Vagina (tissue), 2 donors: ENCODE measurements around the gene ZFAND2A. TPM values are rescaled to one million over a fixed set of nuclear protein-coding genes. Genes with fewer than 3 reads are reported as not detected.

Source experiments
- DNase-seq, 2 donors: peaks; one replicate each; pipeline ENCODE4 v3.0.0-alpha.2; 2017; ENCODE audit errors: extremely low spot score in 2 of 2
- H3K27ac ChIP-seq: fragments of 200-600 bp; sonication (generic); one replicate; pipeline ENCODE4 v1.5.1; 2019
- H3K27me3 ChIP-seq: fragments of 200-600 bp; sonication (generic); one replicate; pipeline ENCODE4 v1.5.1; 2019
- H3K36me3 ChIP-seq, 2 donors: fragments of 200-600 bp; sonication (generic); one replicate each; pipeline ENCODE4 v1.5.1; 2017 to 2019
- H3K4me1 ChIP-seq: fragments of 200-600 bp; sonication (generic); one replicate; pipeline ENCODE4 v1.5.1; 2019
- H3K4me3 ChIP-seq, 2 donors: fragments of 200-600 bp; sonication (generic); 1 replicate in 1 of 2; 2 replicates in 1 of 2; pipeline ENCODE4 v1.5.1; 2016 to 2019
- H3K9me3 ChIP-seq: fragments of 200-600 bp; sonication (generic); one replicate; pipeline ENCODE4 v1.5.1; 2019
- POLR2A ChIP-seq, 2 donors: fragments of 450-650 bp; IDR thresholded peaks; one replicate each; pipeline ENCODE4 v1.6.1; 2017; ENCODE audit warnings: antibody characterized with exemption in 2 of 2, mild to moderate bottlenecking in 2 of 2, moderate library complexity in 2 of 2
- POLR2AphosphoS5 ChIP-seq, 2 donors: sonication (generic); formaldehyde crosslinking; IDR thresholded peaks; one replicate each; pipeline ENCODE4 v1.9.0; 2017; ENCODE audit warnings: antibody characterized with exemption in 2 of 2, mild to moderate bottlenecking in 2 of 2, low read depth in 1 of 2; ENCODE audit not compliant: insufficient read depth in 1 of 2
- intact Hi-C: fragments of 100-400 bp; cut with DNase I; formaldehyde crosslinking; loops from one replicate; pipeline ENCODE4 v1.15.1; 2023
- total RNA-seq: library from RNA; depleted of rRNA; stranded (reverse); fragments of >200 nt; gene quantifications from one replicate; pipeline ENCODE4 v1.2.3, GENCODE V29; 2016
- TF ChIP-seq, protein P1 (sequence below), 3 experiments: fragments of 450-650 bp in 2 of 3; fragments of 200-600 bp in 1 of 3; sonication (generic) in 1 of 3; IDR thresholded peaks; one replicate each; pipeline ENCODE4 v1.5.1; 2017 to 2019; ENCODE audit warnings: antibody characterized with exemption in 3 of 3, mild to moderate bottlenecking in 2 of 3, moderate library complexity in 2 of 3

Gene ZFAND2A
- total RNA-seq, 1 donor from 2014 or later = 30.9 TPM

DNA sequence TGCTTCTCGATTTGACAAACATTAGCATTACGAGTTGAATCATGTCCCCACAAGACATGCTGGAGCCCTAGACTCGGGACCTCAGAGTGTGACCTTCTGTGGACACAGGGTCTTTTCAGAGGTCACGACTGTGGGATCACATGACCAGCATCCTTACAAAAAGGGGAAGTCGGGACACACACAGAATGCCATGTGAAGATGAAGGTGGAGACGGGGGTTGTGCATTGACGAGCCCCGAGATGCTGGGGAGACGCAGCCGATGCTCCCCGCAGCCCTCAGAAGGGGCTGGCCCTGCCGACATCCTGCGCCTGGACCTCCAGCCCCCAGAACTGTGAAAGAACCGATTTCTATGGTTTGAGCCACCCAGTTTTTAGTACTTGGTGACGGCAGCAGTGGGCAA lies 7.5 kb downstream of the ZFAND2A start:
- DNase-seq = no peak
- Histone ChIP-seq H3K27me3 (no peaks in the 10 kb centered on the region), H3K4me1 (no peaks in the 10 kb centered on the region), H3K9me3 (no peaks in the 10 kb centered on the region), H3K27ac (no peak overlapping the region), H3K36me3 (peaks cover 0 to 66% of the 10 kb centered on the region in 2 donors), H3K4me3 (no peak overlapping the region)
- TF ChIP-seq POLR2A (IDR thresholded peaks at IDR 0.05) = no peak
- TF ChIP-seq, protein P1, sequence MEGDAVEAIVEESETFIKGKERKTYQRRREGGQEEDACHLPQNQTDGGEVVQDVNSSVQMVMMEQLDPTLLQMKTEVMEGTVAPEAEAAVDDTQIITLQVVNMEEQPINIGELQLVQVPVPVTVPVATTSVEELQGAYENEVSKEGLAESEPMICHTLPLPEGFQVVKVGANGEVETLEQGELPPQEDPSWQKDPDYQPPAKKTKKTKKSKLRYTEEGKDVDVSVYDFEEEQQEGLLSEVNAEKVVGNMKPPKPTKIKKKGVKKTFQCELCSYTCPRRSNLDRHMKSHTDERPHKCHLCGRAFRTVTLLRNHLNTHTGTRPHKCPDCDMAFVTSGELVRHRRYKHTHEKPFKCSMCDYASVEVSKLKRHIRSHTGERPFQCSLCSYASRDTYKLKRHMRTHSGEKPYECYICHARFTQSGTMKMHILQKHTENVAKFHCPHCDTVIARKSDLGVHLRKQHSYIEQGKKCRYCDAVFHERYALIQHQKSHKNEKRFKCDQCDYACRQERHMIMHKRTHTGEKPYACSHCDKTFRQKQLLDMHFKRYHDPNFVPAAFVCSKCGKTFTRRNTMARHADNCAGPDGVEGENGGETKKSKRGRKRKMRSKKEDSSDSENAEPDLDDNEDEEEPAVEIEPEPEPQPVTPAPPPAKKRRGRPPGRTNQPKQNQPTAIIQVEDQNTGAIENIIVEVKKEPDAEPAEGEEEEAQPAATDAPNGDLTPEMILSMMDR (IDR thresholded peaks at IDR 0.05) = no peak
- TF ChIP-seq POLR2AphosphoS5 (IDR thresholded peaks at IDR 0.05; ENCODE audit: insufficient read depth in 1 of 2, low read depth in 1 of 2) = no peak
- intact Hi-C loops = loop anchor here (10.0 kb wide), 1 partner anchor 158 kb away; no protein-coding TSS in a partner anchor

DNA sequence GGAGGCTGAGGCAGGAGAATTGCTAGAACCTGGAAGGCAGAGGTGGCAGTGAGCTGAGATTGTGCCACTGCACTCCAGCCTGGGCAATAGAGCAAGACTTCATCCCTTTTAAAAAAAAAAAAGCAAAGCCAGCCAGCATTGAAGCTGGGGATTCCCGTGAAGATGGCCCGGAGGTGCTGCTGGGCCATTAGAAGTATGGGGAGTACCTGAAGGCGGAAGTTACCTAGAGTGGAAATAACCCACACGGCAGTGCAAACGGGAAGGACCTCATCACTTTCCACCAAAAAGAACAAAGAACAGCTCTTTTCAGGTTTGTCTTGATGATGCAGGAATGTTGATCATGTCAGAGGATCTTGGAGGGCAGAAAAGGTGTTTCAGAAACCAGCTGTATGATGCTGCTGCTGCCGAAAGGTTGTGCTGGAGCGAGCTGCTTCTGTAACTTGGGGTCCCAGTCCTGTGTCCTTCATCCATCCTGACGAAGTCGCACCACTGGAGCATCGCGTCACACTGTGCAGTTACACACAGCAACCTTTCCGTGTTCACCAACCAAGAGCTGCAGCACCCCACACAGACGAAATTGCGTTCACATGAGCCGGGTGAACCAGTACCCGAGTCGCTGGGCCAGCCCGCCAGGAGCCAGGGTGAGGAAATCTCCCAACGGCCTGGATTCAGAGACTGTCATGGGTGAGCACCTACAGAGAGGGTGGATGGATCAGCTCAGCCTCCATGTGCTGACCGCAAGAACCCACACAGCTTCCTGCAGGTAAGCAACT lies 8.2 kb downstream of the ZFAND2A start:
- DNase-seq = no peak
- intact Hi-C loops = loop anchor here (10.0 kb wide), 1 partner anchor 157 kb away; no protein-coding TSS in a partner anchor
- TF ChIP-seq POLR2A (IDR thresholded peaks at IDR 0.05) (no peak), POLR2AphosphoS5 (IDR thresholded peaks at IDR 0.05; ENCODE audit: insufficient read depth in 1 of 2, low read depth in 1 of 2) (no peak)
- TF ChIP-seq, protein P1 (IDR thresholded peaks at IDR 0.05) = no peak
- no peak overlapping the region for H3K27ac ChIP-seq
- no peak overlapping the region for H3K4me3 ChIP-seq
- H3K9me3 ChIP-seq = no peaks in the 10 kb centered on the region
- no peaks in the 10 kb centered on the region for H3K27me3 ChIP-seq
- no peaks in the 10 kb centered on the region for H3K4me1 ChIP-seq
- peaks cover 0 to 59% of the 10 kb centered on the region in 2 donors for H3K36me3 ChIP-seq

DNA sequence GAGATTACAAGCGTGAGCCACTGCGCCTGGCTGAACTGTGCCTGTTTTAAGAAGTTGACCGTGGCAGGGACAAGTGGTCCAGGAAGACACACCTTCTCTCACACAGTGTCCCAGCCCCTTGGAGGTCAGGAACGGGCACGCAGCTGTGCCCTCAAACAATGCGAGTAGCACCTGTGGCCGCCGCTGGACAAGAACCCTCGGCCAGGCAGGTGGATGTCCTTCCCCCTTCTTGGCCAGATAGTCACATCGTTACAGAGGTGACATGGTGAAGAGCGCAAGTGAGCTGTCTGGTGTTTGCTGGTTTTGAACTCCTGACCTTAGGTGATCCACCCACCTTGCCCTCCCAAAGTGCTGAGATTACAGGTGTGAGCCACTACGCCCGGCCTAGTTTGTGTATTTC lies 8.8 kb downstream of the ZFAND2A start:
- H3K27me3 ChIP-seq = no peaks in the 10 kb centered on the region
- H3K36me3 ChIP-seq = peaks cover 0 to 56% of the 10 kb centered on the region in 2 donors
- H3K9me3 ChIP-seq = no peaks in the 10 kb centered on the region
- H3K4me1 ChIP-seq = no peaks in the 10 kb centered on the region
- DNase-seq = no peak
- H3K27ac ChIP-seq = no peak overlapping the region
- H3K4me3 ChIP-seq = no peak overlapping the region
- TF ChIP-seq POLR2AphosphoS5 (IDR thresholded peaks at IDR 0.05; ENCODE audit: insufficient read depth in 1 of 2, low read depth in 1 of 2) (no peak), POLR2A (IDR thresholded peaks at IDR 0.05) (no peak)
- TF ChIP-seq, protein P1 (IDR thresholded peaks at IDR 0.05) = no peak
- intact Hi-C loops = loop anchor here (10.0 kb wide), 1 partner anchor 156 kb away; no protein-coding TSS in a partner anchor

DNA sequence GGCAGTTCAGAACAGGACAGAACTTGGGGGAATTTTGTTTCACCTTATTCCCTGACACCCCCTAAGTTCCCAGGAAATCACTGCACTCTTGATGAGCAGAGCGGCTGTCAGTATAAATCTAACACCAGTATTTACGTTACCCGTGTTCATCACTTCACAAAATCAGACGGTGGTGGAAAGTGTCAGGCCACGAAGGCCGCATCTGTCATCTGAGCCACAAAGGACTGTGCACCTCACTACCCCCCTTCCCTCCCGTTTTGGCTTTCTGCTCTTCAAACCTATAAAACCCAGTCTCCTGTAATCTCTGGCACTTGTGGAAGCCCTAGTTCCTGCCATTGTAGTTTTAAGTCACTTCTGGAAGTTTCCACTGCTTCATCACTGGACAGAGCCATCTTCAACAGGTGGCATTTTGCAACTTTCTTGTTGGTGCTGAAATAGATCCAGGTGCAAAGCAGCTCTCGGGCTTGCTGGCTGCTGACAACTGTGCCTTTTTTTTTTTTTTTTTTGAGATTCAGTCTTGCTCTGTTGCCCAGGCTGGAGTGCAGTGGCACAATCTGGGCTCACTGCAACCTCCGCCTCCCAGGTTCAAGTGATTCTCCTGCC lies 9.5 kb downstream of the ZFAND2A start:
- H3K9me3 ChIP-seq = no peaks in the 10 kb centered on the region
- H3K27ac ChIP-seq = no peak overlapping the region
- intact Hi-C loops = loop anchor here (10.0 kb wide), 1 partner anchor 156 kb away; no protein-coding TSS in a partner anchor
- H3K4me1 ChIP-seq = no peaks in the 10 kb centered on the region
- DNase-seq = no peak
- H3K4me3 ChIP-seq = no peak overlapping the region
- no peaks in the 10 kb centered on the region for H3K27me3 ChIP-seq
- TF ChIP-seq POLR2AphosphoS5 (IDR thresholded peaks at IDR 0.05; ENCODE audit: insufficient read depth in 1 of 2, low read depth in 1 of 2) (no peak), POLR2A (IDR thresholded peaks at IDR 0.05) (no peak)
- TF ChIP-seq, protein P1 (IDR thresholded peaks at IDR 0.05) = no peak
- peaks cover 0 to 51% of the 10 kb centered on the region in 2 donors for H3K36me3 ChIP-seq
